Measurements from ENCODE around the gene CBX2.

Gene CBX2

DNA sequence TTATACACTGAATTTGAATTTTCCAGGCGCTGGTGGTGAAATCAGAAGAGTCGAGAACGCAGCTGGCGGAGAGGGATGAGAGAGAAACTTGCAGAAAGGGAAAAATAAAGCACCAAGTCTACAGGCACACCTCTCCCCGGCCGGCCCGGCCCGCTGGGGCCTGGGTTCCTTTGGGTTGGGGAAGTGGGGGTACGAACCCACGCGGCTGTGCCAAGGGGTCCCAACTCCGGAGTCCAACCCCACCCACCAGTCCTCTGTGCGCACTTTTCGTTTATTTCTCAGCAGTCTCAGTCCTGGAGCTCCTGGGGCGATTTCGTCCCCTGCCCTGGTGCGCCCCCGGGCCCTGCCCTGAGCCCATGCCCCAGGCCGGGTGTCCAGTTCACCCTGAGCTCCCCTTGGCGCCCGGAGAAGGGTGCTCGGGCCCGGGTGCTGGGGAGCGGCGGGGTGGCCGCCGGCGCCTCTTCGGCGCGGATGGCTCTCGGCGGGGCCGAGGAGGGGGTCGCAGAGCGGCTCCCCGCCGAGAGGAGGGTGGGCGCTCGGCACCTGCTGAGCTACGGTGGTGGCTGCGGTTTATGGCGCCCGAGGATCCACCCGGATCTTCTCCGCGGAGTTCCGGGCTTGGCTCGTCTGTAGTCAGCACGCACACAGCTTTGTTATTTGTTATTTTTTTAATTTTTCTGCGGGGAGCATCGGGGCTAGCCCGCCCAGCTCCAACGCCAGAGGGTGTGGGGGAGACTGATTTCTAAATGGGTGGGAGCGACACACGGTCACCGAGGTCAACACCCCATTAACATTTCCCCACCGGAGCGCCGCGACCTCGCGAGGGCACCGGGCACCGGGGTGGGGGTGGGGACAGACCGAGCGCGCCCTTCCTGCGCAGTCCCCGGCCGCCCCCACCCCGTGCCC is 34.7 kb downstream of the CBX2 start:
- no peak for DNase-seq (ENCODE audit: low read depth)

DNA sequence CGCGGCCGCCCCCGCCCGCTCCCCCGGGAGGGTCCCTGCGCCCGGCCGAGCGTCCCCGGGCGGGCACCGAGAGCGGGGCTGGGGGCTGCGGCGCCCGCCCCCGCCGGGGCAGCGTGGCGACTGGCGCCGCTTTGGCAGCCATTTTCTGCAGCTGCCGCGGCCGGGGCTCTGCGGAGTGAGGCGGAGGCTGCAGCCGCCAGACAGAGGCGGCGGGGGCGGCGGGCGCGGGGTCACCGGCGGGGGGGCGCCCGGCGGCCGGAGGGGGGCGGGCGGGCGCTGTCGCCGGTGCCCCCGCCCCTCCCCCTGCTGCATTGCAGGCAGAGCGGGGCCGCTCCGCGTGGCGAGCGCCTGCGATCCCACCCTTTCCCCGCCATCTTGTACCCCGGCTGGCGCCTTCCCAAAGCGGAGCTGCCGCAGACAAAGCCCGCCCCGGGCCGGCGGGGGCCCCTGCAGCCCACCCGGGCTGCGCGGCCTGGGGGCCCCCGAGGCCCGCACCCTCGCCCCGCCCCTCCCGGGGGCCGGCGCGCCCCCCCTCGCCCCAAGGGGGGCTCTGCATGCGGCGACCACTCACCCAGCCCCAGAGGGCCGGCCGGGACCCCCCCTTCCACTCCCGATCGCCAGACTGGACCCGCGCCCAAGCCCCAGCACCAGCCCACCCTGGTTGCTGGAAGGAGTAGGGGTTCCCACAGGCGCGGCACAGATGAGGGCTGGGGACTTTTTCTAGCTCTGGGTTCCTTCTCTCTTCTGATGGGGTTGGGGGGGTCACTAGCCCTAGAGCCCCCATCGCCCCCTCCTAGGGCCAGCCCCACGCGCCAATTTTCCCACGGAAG is 35.6 kb downstream of the CBX2 start:
- DNase-seq (ENCODE audit: low read depth), result no peak

DNA sequence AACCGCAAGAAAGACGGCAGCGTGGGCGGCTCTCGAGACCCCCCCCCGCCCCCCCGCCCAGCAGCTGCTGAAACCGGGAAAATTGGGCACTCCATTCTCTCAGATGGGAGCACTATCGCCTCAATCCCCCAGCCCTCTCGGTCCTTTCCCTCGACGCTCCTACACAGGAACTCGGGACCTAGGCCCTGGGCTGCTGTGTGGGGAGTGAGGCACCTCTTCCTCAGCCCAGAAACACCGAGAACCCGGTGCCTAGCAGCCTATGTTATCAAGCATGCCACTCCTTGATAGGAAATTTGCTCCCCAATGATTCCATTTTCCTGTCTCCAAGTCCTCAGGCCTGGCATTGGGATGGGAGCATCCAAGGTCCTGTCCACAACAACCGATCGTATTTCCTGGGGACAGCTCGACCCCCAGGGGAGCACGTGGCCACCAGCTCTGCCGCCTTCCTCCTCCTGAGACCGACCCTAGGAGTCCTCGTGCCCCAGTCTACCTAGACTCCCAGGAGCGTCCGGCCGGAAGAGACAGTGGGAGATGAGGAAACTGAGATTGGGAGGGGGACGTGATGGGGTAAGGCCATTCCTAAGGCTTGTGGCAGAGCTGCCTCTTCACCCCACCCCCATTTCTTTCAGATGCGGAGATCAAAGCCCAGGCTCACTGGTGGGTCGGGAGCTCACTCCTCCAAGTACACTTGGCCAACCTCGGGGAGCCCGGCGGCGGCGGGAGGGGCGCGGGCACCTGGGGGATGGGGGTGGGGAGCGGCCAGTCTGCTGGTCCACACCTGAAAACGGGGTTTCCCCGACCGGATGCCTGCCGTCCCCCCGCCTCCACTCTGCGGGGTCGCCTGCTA is 36.4 kb downstream of the CBX2 start:
- DNase-seq (ENCODE audit: low read depth), result no peak

DNA sequence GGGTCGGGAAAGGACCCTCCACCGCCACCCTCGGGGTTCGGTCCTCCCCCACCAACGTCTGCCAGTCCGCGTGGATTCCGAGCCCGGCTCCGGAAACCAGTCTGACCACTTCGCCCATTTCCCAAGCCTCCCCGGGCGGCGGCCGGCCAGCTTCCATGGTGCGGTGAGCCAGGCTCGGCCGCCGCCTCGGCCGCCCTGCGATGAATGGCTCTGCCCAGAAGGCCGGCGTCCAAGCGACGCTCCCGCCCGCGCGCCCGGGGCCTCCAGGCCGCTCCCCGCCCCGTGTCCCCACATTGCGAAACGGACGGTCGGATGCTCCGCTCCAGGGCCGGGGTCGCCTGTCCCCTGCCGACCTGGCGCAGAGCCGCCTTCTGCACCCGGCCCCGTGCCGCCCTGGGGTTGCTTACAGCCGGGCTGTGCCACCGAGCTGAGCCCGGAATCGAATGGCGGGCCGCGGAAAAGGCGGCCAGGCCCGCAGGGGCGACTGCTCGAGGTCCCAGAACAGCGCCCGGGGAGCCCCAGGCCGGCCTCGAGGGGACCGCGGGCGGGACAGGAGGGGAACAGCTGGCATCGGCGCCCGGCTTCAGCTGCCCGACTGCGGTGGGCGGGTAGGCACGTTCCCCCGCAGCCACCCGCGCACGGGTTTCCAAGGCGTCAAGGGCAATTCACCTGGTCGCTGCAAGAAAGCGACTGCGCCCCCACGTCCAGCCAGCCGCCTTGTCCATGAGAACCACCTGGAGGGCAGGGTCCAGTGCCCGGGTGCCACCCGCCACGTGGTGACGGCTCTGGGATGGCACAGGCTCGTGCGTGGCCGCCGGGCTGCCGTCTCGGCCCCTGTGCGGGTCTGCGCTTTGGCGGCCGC is 37.3 kb downstream of the CBX2 start:
- DNase-seq (ENCODE audit: low read depth), result no peak

DNA sequence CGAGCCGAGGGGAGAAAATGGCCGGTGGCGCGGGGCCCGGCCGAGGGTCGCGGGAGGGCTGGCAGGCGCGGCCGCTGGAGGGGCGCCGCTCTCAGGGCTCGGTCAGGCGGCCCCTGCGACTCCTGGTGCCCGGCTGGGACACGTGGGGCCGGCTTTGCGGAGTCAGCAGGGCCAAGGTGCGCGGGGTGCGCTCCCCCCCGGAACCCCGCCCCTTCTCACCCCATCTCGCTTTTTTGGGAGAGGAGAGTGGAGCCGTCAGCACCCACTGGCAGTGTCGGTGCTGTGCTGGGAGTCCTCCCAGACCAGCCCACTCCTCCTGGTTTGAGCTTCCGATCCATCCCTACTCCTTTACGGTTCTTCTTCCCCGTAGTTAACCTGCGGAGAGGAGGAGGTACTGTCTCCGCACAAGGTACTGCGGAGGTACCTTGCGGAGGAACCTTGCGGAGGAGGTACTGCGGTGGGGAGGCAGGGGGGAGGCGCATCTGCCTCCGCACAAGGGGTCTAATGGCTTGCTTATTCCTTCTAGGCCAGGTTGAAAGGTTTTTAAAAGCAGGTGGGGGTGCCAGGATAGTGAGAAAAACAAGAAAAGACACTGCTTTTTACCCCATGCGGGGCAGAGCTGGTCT is 38.0 kb downstream of the CBX2 start:
- no peak for DNase-seq (ENCODE audit: low read depth)

DNA sequence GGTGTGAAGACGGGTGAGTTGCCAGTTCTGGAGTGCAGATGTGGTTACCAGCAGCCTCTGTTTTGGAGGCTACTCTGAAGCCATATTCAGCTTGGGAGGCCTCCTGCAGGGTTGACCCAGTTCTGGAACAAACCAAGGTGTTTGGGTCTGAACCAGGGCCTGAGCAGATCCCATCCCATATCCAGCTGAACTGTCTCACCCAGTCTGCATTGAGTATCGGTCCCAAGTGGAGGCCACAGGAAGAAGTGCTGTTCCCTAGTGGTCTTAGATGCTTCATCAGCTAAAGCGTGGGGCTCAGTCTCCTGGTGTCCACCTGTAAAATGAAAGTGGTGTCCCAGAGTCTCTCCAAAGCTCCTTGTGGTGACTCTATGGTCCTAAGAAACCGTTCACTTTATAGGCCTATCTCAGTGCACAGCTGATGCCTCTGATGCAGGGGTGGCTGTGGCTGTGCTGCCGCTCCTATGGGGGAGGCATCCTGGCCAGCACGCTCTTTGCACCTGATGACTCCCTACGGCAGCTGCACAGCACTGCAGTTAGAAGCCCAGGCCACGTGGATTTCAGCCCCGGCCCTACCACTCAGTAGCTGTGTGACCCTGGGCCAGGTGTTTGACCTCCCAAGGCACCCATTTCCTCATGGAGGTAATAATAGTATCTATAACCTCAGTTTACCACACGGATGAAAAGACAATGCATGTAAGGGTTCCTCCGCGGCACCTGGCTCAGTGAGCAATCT is 40.2 kb downstream of the CBX2 start:
- DNase-seq (ENCODE audit: low read depth), result no peak

DNA sequence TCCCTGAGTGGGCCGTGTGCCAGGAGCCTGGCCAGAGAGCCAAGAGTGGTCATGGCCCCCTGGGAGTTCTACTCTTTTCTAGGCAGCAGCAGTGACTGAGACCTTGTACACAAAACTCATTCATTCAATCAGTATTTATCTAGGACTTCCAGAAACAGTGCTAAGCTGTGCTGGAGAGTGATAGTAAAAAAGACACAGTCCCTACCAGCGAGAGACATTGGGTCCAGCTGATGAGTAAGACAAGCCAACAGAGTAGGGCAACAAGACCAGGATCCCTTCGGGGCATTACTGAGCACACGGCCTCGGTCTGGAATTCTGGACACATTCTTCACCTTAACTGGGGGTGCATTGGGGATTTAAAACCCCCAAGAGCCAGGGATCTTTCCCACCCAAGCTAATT is 41.1 kb downstream of the CBX2 start:
- no peak for DNase-seq (ENCODE audit: low read depth)

DNA sequence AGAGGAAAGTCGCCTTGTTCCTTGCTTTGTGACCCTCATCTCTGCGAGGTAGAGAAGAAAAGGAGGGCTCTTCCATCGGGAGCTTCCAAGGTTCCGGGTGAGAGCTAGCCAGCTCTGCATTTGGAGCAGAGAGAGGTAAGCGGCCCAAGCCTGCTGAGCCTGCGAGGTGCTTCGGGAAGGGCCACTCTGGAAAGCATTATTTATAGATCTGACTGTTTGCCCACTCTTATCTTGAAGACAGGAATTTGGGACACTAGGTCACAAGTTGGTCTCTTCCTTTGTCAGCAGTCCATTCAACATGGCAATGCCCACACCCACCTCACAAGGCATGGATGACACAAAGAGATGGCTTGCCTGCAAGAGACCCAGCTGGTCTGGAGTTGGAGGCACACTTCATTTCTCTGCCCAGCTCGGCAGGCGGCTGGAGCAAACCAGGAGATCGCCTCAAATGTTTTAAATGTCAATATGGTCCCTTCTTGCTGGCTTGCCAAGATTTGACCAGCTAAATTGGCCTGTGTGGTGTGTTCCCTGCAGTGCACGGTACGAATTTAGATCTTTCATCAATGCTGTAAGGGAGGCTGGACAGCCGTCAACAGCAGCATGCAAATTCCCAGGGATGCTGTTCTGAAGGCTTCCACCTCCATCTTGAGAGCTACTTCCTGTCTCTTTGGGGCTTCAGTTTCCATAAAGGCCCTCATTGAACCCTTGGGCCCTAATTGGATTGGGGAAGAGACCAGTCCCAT is 41.8 kb downstream of the CBX2 start:
- no peak for DNase-seq (ENCODE audit: low read depth)

DNA sequence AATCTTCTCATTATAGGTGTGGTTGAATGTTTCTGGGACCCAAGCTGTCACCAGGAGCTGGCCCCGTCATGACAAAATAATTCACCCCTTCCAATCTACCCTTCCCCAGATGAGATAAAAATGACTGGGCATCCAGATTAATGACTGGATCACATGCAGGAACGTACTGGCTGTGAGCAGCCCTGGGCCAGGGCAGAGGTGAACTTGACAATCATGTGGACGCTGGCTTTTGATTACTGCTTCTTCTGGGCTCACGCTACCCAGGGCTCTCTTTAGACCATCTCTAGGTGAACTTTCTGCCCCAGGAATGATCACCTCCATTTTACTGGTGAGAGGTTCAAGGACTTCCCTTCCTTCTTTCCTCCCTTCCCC is 43.0 kb downstream of the CBX2 start:
- no peak for DNase-seq (ENCODE audit: low read depth)

DNA sequence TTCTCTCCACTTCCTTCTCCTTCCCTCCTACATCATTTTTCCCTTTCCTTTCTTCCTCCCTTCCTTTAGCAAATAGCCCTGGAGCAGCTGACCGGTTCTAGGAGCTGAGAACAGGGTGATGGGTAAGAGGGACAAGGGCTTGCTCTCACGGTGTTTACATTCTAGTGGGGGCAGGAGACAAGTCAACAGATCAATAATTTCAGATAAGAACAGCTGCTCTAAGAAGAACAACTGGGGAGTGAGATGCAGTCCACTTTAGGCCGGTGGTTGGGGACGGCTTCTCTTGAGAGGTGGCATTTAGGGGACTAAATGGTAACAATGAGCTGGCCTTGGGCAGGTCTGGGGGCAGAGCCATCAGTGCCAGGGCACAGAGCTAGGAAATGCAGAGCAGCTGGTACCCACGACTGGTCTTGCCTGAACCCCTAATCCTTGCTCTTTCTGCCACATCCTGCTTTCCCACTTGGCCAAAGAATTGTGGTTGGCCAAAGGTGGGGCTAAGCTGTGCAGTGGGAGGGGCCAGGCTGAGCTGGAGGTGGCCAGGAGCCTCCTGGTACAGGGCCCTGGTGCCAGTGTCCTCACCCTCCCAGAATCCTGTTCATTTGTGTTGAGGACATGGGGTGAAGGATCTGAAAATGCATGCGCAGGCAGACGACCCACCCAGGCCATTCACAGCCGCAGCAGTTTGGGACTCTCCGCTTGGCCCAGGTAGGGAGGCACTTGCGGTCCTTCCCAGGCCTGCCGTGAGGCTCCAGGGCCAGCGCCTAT is 43.6 kb downstream of the CBX2 start:
- no peak for DNase-seq (ENCODE audit: low read depth)

DNA sequence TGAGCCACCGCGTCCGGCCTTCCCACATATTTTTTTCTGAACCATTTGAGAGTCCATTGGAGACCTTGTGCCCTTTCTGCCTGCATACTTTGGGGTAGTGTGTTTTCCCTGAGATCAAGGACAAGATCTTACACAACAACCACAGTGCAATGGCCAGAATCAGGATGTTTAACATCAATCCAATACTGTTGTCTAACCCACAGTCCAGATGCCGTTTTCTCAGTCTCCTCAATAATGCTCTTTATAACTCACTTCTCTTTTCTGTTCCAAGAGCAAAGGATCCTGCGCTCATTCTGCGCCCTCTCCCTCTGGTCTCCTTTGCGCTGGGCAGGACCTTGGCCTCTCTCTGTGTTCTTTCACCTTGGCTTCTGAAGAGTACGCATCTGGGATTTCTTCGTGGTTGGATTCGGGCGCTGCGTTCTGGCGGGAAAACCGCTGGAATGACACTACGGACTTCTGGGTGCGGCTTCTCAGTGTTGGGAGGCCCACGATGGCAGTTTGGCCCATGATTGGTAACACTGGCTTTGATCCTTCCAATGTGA is 44.7 kb downstream of the CBX2 start:
- DNase-seq (ENCODE audit: low read depth), result no peak

DNA sequence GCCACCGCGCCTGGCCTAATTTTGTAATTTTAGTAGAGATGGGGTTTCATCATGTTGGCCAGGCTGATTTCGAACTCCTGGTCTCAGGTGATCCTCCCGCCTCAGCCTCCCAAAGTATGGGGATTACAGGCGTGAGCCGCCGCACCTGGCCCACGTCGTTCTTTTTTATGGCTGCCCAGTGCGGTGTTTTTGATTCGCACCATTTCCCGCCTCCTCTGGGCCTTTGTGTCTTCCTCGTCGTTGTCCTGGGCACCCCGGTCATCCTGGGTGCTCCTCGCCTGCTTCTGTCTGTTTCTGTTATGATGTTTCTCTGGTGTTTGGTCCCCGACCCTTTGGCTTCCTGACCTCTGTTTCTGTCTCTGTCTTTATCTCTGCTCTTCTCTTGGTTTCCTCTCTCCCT is 46.3 kb downstream of the CBX2 start:
- DNase-seq (ENCODE audit: low read depth), result no peak

DNA sequence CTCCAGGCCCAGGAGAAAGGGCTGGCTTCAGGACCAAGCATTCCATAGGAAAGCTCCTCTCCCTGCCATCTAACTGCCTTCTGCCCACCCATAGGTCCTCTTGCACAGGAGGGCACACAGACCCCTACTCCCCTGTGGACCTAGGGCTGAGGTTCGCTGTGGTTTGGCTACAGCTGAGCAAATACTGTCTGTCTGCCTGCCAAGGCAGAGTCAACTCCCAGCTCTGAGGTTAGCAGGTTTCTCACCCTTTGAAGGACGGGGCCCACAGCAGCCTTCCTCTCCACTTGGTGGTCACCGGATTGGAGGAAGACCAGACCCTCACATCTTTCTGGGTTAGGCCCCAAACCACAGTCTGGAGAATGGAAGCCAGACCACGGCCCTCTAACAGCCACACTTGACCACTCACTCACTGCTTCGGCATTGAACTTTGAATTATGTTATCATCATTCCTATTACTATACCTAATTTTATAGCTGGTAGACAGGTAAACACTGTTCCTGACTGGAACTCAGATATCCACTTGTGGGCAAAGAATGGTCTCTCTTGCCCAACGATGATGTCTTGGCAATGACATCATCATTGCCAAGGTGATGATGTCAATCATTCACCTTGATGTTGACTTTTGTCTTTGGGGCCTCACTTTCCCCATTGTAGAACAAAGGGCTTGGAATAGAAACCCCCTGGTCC is 47.1 kb downstream of the CBX2 start:
- DNase-seq (ENCODE audit: low read depth), result no peak

DNA sequence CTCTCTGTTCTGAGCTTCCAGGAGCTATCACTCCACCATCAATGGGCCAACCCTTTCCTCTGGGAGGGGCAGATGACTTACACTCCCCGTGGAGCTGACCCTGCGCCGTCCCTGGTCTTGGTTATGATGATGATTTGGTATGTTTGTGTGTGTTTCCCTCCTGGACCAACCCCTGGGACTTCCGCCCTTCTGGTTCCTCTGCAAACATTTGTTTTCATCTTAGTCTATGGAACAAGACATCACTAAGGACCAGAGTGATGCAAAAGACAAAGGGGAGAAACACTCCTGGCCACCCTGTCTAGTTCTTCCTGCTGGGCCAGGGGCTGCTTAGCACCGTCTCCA is 47.6 kb downstream of the CBX2 start:
- DNase-seq (ENCODE audit: low read depth), result no peak

DNA sequence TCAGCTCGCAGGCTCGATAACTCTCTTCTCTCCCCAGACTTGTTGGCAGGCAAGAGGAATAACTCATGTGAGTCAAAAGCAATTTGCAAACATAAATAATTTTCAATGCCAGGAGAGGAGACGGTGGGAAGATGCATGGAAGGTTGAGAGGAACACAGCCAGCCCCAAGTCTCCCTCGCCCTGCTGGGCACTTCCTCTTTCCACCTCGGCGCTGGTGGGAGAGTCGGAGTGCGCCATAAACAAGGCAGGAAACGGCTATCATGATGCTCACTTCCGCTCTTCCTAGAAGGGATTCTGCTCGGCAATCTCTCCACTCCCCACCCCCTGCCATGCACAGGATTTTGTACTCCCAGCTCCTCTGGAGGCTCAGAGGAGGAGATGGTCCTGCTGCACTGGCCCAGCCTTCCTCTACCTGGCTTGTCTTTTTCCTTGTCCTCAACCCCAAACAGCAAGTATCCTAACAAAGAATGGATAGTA is 48.3 kb downstream of the CBX2 start:
- no peak for DNase-seq (ENCODE audit: low read depth)

DNA sequence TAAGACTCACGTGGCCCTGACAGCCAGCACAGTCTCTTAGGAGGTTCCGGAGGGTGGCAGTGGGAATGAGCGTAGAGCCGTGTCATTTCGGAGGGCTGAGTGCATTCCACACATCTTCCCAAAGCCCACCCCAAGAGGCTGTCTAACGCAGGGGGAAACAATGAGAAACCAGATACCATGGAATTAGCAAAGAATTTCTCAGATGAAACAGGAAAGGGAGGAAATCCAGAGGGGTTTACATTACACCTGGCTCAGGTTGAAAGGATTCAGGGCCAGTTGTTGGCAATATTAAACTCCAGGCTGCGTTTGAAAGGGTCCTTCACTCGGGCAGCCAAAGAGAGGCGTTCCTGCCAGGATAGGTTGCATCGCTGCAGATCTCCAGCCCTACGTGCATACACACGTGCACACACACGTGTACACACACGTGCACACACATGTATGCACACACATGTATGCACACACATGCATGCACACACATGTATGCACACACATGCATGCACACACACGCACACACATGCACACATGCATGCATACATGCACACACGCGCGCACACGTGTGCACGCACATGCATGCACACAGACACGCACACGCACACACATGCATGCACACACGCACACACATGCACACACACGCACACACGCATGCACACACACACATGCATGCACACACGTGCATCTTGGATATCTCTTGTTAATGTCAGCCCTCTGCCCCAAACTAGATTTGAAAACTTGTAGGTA is 49.1 kb downstream of the CBX2 start:
- DNase-seq (ENCODE audit: low read depth), result no peak

DNA sequence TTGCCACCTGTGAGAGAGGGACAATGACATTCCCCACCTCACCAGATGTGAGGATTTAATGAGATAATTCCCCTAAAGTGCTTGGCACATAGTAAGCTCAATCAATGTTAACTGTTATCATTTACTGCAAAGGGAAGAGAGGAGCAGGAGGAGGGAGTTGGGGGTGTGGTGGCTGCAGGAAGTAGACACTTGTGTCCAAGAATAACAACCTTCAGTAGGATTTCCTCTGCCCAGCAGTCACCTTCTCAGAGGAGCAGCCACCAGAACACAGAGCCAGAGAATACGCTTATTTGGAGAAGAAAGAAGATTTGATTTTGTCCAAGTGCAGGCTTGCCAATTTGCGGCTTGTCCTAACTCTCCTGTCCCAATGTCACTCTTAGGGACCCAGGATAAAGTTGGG is 51.1 kb downstream of the CBX2 start:
- no peak for DNase-seq (ENCODE audit: low read depth)
